ENCODE results near the gene ETV3L.

The ETV3L gene

GRCh38 chr1:157045250-157046218, 54.1 kb downstream of the ETV3L start, which contains the start of gene ARHGEF11:
Gene ARHGEF11 (minus strand): TSS chr1:157045742. CDS start chr1:157044330, 1,412 bp downstream.
- H3K4me3 ChIP-seq (ENCODE audit: insufficient read length, low read depth): peak within 1 kb of the TSS; percentile 63
- TF ChIP-seq YY1 (IDR thresholded peaks at IDR 0.05; ENCODE audit: insufficient read depth, insufficient read length) (no peak), SUZ12 (IDR thresholded peaks at IDR 0.05; ENCODE audit: extremely low read depth, insufficient read depth, insufficient read length) (no peak), ZNF274 (IDR thresholded peaks at IDR 0.05; ENCODE audit: low read depth, low read length) (no peak)
- H3K36me3 ChIP-seq (ENCODE audit: insufficient read depth, insufficient read length, low read length): peaks cover 15% of the 10 kb centered on the region
- no peaks in the 10 kb centered on the region for H3K4me1 ChIP-seq (ENCODE audit: insufficient read depth, insufficient read length)
- H3K9me3 ChIP-seq (ENCODE audit: insufficient read depth, low read length): no peaks in the 10 kb centered on the region
- H3K27me3 ChIP-seq (ENCODE audit: insufficient read depth, insufficient read length): no peaks in the 10 kb centered on the region
- peak within 1 kb of the TSS; percentile 94 for H3K9ac ChIP-seq (ENCODE audit: insufficient read length, low read depth)
- DNase-seq (ENCODE audit: low read depth, low spot score): peak; percentile 89

GRCh38 chr1:157044326-157044725, 55.3 kb downstream of the ETV3L start:
- no peak for TF ChIP-seq YY1 (IDR thresholded peaks at IDR 0.05; ENCODE audit: insufficient read depth, insufficient read length)
- TF ChIP-seq ZNF274 (IDR thresholded peaks at IDR 0.05; ENCODE audit: low read depth, low read length): no peak
- no peak for TF ChIP-seq SUZ12 (IDR thresholded peaks at IDR 0.05; ENCODE audit: extremely low read depth, insufficient read depth, insufficient read length)
- peak overlapping the region; percentile 63 for H3K4me3 ChIP-seq (ENCODE audit: insufficient read length, low read depth)
- no peaks in the 10 kb centered on the region for H3K27me3 ChIP-seq (ENCODE audit: insufficient read depth, insufficient read length)
- no peak for DNase-seq (ENCODE audit: low read depth, low spot score)
- H3K36me3 ChIP-seq (ENCODE audit: insufficient read depth, insufficient read length, low read length): peaks cover 15% of the 10 kb centered on the region
- H3K9me3 ChIP-seq (ENCODE audit: insufficient read depth, low read length): no peaks in the 10 kb centered on the region
- H3K9ac ChIP-seq (ENCODE audit: insufficient read length, low read depth): peak overlapping the region; percentile 94
- H3K4me1 ChIP-seq (ENCODE audit: insufficient read depth, insufficient read length): no peaks in the 10 kb centered on the region

GRCh38 chr1:157043685-157044084, 55.9 kb downstream of the ETV3L start:
- TF ChIP-seq YY1 (IDR thresholded peaks at IDR 0.05; ENCODE audit: insufficient read depth, insufficient read length): no peak
- no peak for TF ChIP-seq SUZ12 (IDR thresholded peaks at IDR 0.05; ENCODE audit: extremely low read depth, insufficient read depth, insufficient read length)
- no peak for TF ChIP-seq ZNF274 (IDR thresholded peaks at IDR 0.05; ENCODE audit: low read depth, low read length)
- H3K9me3 ChIP-seq (ENCODE audit: insufficient read depth, low read length): no peaks in the 10 kb centered on the region
- peak overlapping the region; percentile 94 for H3K9ac ChIP-seq (ENCODE audit: insufficient read length, low read depth)
- no peaks in the 10 kb centered on the region for H3K27me3 ChIP-seq (ENCODE audit: insufficient read depth, insufficient read length)
- H3K4me3 ChIP-seq (ENCODE audit: insufficient read length, low read depth): peak overlapping the region; percentile 63
- peaks cover 15% of the 10 kb centered on the region for H3K36me3 ChIP-seq (ENCODE audit: insufficient read depth, insufficient read length, low read length)
- no peaks in the 10 kb centered on the region for H3K4me1 ChIP-seq (ENCODE audit: insufficient read depth, insufficient read length)
- no peak for DNase-seq (ENCODE audit: low read depth, low spot score)

DNA sequence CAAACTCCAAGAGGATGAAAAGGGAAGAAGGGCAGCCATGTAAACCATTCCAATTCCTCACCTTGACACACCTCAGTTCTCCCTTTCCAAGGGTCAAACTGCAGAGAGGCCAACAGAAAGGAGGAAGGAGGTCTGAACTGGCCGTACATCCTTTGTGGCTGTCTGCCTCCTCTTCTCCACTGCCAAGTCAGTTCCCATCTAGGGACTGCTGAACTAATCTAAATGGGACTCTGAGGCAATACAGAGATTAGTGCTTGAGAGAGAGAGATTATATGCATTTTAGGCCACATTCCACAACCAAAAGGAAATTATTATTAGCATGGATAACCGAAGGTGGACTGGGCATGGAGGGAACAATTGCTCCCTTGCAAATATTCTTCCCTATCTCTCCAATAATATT, 56.8 kb downstream of the ETV3L start:
- peaks cover 15% of the 10 kb centered on the region for H3K36me3 ChIP-seq (ENCODE audit: insufficient read depth, insufficient read length, low read length)
- no peak overlapping the region for H3K4me3 ChIP-seq (ENCODE audit: insufficient read length, low read depth)
- TF ChIP-seq ZNF274 (IDR thresholded peaks at IDR 0.05; ENCODE audit: low read depth, low read length) (no peak), SUZ12 (IDR thresholded peaks at IDR 0.05; ENCODE audit: extremely low read depth, insufficient read depth, insufficient read length) (no peak), YY1 (IDR thresholded peaks at IDR 0.05; ENCODE audit: insufficient read depth, insufficient read length) (no peak)
- no peaks in the 10 kb centered on the region for H3K9me3 ChIP-seq (ENCODE audit: insufficient read depth, low read length)
- no peak overlapping the region for H3K9ac ChIP-seq (ENCODE audit: insufficient read length, low read depth)
- H3K27me3 ChIP-seq (ENCODE audit: insufficient read depth, insufficient read length): no peaks in the 10 kb centered on the region
- no peaks in the 10 kb centered on the region for H3K4me1 ChIP-seq (ENCODE audit: insufficient read depth, insufficient read length)
- DNase-seq (ENCODE audit: low read depth, low spot score): no peak

Measured in NT2/D1 (cell line).